Measurements from ENCODE around the gene ATAT1. TPM values are rescaled to one million over a fixed set of nuclear protein-coding genes. Genes with fewer than 3 reads are reported as not detected.

Gene ATAT1
- total RNA-seq, 1 experiment from 2014 or later: 13.1 TPM

DNA sequence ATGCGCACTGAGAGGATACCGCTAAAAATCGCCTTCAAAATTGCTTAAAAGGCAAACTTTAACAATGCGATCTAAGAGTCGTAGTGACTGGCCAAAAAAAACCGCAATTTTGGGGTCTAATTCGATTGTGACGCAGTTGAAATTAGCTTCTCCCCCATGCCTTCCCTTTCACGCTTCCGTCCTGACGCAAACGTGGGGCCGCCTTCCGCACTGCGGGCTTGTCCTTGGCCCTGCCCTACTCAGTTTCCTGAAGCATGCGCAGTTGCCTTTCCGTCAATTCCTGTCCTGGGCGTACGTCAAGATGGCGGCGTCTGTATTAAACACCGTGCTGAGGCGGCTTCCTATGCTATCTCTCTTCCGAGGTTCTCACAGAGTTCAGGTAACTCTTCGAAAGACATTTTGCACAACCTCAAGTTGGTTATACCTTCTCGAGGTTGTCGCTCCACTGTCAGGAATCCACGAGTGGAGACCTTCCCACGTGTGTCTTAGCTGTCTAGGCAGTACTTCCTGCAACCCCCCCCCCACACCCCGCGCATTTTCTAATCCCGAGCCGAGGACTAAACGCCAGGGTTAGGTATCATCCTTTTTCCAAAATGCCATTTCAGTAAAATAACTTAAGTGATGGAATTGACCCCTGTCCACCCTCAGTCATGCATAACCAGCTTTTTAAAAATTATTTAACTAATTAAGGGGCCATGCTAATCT, 9.0 kb upstream of the ATAT1 start, which contains the start of gene MRPS18B:
MRPS18B (plus strand) TSS at position 276 of the 705 bp plus-strand sequence; CDS start at position 302, 26 bp downstream.
- peaks cover 16% of the 10 kb centered on the region for H3K36me3 ChIP-seq (replicated peaks; ENCODE audit: control insufficient read depth, insufficient read depth, low read length)
- H3K4me3 ChIP-seq (ENCODE audit: insufficient read depth, low read depth, low read length): peak within 1 kb of the TSS; percentile 64
- H3K27me3 ChIP-seq (ENCODE audit: control insufficient read depth, insufficient read depth, low read length): no peaks in the 10 kb centered on the region
- peak; percentile 86 for DNase-seq

DNA sequence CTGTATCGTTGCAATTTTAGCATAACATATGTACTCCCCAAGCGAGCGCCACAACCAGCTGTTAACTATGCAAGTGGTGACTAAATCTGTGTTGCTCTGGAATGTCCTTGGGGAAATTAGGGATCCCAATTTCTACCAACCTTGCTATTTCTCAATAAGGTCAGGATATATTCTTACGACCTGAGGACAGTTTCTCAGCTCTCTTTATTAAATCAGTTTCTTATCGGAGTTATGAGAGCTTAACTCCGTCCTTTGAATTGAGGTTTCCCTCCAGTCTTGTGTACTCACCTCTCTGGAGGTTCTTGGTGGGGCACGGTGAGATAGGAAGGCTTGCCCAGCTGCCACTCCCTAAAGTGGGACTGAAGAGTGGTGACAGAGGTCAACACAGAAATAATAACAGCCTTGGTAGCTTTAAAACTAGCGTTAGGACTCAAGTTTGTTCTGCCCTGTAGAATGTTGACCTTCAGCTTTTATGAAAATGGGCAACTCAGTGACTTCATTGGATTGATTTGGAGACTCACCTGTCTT, 8.3 kb upstream of the ATAT1 start:
- H3K36me3 ChIP-seq (replicated peaks; ENCODE audit: control insufficient read depth, insufficient read depth, low read length): peaks cover 17% of the 10 kb centered on the region
- no peaks in the 10 kb centered on the region for H3K27me3 ChIP-seq (ENCODE audit: control insufficient read depth, insufficient read depth, low read length)
- H3K4me3 ChIP-seq (ENCODE audit: insufficient read depth, low read depth, low read length): peak overlapping the region; percentile 64
- no peak for DNase-seq

DNA sequence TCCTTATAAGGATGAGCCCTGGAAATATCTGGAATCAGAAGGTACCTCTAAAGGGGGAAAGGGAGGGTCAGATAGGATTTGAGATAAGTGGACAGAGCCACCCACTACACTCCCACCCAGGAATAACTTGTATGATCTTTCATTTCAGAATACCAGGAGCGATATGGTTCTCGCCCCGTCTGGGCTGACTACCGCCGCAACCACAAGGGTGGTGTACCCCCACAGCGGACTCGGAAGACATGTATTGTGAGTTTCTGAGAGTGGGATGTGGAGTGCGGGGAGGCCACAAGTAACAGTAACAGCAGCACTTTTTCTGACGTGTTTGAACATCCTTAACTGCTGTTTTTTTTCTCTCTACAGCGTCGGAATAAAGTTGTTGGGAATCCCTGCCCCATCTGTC, 7.1 kb upstream of the ATAT1 start:
- H3K36me3 ChIP-seq (replicated peaks; ENCODE audit: control insufficient read depth, insufficient read depth, low read length): peaks cover 19% of the 10 kb centered on the region
- DNase-seq: no peak
- H3K27me3 ChIP-seq (ENCODE audit: control insufficient read depth, insufficient read depth, low read length): no peaks in the 10 kb centered on the region
- H3K4me3 ChIP-seq (ENCODE audit: insufficient read depth, low read depth, low read length): no peak overlapping the region

DNA sequence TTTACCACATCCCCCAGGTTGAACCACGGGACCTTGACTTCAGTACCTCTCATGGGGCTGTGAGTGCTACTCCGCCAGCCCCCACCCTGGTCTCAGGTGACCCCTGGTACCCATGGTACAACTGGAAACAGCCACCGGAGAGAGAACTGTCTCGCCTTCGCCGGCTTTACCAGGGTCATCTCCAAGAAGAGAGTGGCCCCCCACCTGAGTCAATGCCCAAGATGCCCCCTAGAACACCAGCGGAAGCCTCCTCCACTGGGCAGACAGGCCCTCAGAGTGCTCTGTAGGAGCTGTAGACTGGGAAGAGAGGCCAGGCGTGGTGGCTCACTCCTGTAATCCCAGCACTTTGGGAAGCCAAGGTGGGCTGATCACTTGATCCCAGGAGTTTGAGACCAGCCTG, 1.2 kb upstream of the ATAT1 start:
- Histone ChIP-seq H3K27me3 (ENCODE audit: control insufficient read depth, insufficient read depth, low read length) (no peaks in the 10 kb centered on the region), H3K4me3 (ENCODE audit: insufficient read depth, low read depth, low read length) (no peak overlapping the region), H3K36me3 (replicated peaks; ENCODE audit: control insufficient read depth, insufficient read depth, low read length) (peaks cover 24% of the 10 kb centered on the region)
- DNase-seq: no peak

DNA sequence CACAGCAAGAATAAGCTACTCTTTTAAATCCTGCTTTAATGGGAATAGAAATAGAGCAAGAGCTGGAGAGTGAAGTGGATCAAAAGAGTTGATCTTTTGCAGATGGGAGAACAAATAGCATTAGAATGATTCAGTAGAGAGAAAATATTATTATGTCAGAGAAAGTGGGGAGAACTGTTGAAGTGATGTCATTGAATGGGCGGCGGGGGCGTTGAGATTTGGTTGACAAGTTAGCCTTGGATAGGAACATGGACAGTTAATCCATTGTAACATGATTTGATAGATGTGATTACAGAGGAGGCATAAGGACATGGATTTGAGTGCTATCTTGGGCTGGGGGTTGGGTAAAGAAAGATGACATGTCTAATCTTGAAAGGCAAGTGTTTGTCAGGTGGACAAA, 9.2 kb downstream of the ATAT1 start:
- H3K27me3 ChIP-seq (ENCODE audit: control insufficient read depth, insufficient read depth, low read length): no peaks in the 10 kb centered on the region
- no peak for DNase-seq
- peaks cover 12% of the 10 kb centered on the region for H3K36me3 ChIP-seq (replicated peaks; ENCODE audit: control insufficient read depth, insufficient read depth, low read length)
- H3K4me3 ChIP-seq (ENCODE audit: insufficient read depth, low read depth, low read length): no peak overlapping the region

DNA sequence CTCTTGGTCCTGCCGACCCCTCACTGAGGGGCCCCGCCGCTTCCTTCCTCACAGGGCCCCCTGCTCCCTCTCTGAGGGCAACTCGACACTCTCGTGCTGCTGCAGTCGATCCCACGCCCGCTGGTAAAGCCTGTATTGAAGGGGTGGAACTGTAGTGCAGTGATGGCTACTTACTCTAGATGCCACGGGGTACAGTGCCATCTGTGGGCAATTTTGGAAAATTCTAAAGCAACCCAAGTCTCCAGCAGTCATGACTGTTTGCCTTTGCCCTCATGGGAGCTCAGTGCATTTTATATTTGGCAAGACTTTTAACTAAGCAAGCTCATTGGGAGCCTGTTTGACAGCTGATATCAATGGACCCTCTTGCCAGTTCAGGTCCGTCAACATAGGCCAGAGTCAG, 13.8 kb downstream of the ATAT1 start:
- H3K36me3 ChIP-seq (replicated peaks; ENCODE audit: control insufficient read depth, insufficient read depth, low read length): peaks cover 8% of the 10 kb centered on the region
- H3K27me3 ChIP-seq (ENCODE audit: control insufficient read depth, insufficient read depth, low read length): no peaks in the 10 kb centered on the region
- no peak for DNase-seq
- no peak overlapping the region for H3K4me3 ChIP-seq (ENCODE audit: insufficient read depth, low read depth, low read length)

DNA sequence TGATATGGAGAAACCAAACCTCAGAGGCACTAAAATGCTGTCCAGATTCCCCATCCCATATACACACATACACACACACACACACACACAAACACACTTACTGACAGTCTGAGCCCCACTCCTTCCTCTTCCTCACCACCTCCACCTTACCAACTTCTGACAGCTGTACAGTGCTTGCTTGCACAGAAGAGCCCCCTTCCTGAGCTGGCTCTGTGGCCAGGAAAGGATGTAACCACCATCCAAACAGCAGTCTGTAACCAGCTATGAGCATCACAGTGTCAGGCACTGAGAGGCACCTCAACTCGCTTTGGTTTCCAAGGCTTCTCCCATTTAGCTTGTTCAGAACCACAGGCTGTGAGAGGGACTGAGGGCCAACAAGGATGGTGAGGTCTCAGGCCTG, 14.4 kb downstream of the ATAT1 start:
- DNase-seq: no peak
- Histone ChIP-seq H3K27me3 (ENCODE audit: control insufficient read depth, insufficient read depth, low read length) (no peaks in the 10 kb centered on the region), H3K36me3 (replicated peaks; ENCODE audit: control insufficient read depth, insufficient read depth, low read length) (peaks cover 8% of the 10 kb centered on the region), H3K4me3 (ENCODE audit: insufficient read depth, low read depth, low read length) (no peak overlapping the region)

DNA sequence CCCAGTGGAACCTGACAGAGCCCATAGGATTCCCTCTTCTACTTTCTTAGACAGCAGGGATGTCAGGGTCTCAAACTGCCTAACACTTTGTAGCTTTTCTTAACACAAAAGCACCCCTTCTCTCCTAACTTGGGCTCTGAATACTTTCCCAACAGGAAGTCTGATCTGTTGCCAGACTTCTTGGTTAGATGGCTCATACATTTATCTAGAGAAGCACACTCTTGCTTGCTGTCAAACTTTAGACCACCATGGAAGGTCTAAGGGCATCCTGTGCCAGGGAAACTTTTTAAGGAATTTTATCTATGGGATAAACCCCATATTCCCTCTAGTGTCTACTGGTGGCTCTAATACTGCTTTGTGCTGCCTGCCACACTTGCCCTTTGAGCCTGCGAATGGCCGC, 17.0 kb downstream of the ATAT1 start:
- no peak for DNase-seq
- H3K36me3 ChIP-seq (replicated peaks; ENCODE audit: control insufficient read depth, insufficient read depth, low read length): peaks cover 8% of the 10 kb centered on the region
- no peaks in the 10 kb centered on the region for H3K27me3 ChIP-seq (ENCODE audit: control insufficient read depth, insufficient read depth, low read length)
- H3K4me3 ChIP-seq (ENCODE audit: insufficient read depth, low read depth, low read length): no peak overlapping the region

DNA sequence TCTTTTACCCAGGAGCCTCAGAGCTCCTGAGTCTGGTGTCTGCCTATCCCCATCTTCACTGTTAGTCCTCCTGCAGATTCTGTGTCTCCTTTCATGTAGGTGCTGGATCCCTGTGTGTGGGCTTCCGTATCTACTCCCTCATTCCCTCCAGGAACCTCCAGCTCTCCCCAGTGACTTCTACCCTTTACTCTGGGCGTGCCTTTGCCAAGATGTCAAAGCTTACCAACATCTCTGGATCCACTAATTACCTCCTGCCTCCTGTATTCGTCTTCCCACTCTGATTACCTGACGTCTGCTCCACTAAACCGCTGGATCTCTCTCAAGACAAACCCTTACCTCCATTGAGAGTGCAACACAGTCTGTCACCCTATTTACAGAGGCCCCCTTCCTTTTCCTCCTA, 18.1 kb downstream of the ATAT1 start:
- Histone ChIP-seq H3K36me3 (replicated peaks; ENCODE audit: control insufficient read depth, insufficient read depth, low read length) (peaks cover 7% of the 10 kb centered on the region), H3K4me3 (ENCODE audit: insufficient read depth, low read depth, low read length) (no peak overlapping the region), H3K27me3 (ENCODE audit: control insufficient read depth, insufficient read depth, low read length) (no peaks in the 10 kb centered on the region)
- DNase-seq: no peak

DNA sequence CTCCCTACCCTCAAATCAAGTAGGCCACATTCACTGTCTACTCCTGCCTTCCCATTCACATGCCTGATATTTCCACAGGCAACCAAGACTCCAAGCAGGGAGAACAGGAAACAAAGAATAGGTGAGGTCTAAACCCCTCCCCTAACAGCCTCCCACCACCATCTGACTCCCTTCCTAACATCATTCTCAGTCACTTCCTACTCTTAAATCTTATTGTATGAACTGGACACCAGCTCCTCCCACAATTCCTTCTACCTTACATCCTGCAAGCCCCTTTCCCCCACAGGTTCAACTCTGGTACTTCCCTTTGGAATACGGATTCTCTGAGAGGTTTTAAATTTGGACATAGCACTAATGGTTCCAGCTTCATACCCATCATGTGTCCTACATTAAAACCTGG, 19.3 kb downstream of the ATAT1 start:
- no peak overlapping the region for H3K4me3 ChIP-seq (ENCODE audit: insufficient read depth, low read depth, low read length)

DNA sequence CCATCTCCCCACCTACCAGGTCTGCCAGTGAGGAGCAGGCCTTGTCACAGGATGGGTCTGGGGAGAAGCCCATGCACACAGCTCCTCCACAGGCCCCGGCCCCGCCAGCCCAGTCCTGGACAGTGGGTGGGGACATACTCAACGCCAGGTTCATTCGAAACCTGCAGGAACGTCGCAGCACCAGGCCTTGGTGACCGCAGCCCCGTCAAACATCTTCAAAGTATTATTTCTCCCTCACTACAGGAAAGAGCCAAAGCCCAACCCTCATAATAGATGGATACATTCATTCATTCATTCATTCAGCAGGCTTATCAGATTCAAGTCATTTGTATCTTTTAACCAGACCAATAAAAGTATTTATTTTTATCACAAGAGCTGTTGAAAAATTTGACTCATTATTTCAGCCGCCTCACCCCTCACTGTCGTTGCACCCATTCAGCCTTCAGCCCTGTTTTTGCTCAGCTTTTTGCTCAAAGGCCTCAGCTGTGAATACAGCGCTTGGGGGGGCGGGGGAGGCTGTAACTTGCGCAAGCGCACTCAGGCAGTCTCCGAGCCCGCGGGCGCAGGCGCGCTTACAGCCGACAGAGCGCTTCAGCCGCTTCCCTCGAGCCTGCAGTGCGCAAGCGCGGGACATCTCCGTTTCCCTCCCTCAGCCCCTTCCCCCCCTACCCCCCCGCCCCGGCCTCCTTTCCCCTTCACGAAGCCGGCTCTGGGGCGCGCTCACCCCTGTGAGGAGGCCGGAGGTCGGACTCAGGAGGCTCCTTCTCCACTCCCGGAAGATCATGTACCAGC, 20.0 kb downstream of the ATAT1 start, which contains the start of gene C6orf136:
C6orf136 (plus strand) TSS at position 684 of the 792 bp plus-strand sequence; CDS start at position 783, 99 bp downstream.
- H3K27me3 ChIP-seq (ENCODE audit: control insufficient read depth, insufficient read depth, low read length): no peaks in the 10 kb centered on the region
- DNase-seq: peak; percentile 99
- peaks cover 4% of the 10 kb centered on the region for H3K36me3 ChIP-seq (replicated peaks; ENCODE audit: control insufficient read depth, insufficient read depth, low read length)
- peak within 1 kb of the TSS; percentile 99 for H3K4me3 ChIP-seq (ENCODE audit: insufficient read depth, low read depth, low read length)

More for the DNA sequence above, 19.3 kb downstream of the ATAT1 start:
- no peaks in the 10 kb centered on the region for H3K27me3 ChIP-seq (ENCODE audit: control insufficient read depth, insufficient read depth, low read length)
- no peak for DNase-seq
- peaks cover 7% of the 10 kb centered on the region for H3K36me3 ChIP-seq (replicated peaks; ENCODE audit: control insufficient read depth, insufficient read depth, low read length)

DNA sequence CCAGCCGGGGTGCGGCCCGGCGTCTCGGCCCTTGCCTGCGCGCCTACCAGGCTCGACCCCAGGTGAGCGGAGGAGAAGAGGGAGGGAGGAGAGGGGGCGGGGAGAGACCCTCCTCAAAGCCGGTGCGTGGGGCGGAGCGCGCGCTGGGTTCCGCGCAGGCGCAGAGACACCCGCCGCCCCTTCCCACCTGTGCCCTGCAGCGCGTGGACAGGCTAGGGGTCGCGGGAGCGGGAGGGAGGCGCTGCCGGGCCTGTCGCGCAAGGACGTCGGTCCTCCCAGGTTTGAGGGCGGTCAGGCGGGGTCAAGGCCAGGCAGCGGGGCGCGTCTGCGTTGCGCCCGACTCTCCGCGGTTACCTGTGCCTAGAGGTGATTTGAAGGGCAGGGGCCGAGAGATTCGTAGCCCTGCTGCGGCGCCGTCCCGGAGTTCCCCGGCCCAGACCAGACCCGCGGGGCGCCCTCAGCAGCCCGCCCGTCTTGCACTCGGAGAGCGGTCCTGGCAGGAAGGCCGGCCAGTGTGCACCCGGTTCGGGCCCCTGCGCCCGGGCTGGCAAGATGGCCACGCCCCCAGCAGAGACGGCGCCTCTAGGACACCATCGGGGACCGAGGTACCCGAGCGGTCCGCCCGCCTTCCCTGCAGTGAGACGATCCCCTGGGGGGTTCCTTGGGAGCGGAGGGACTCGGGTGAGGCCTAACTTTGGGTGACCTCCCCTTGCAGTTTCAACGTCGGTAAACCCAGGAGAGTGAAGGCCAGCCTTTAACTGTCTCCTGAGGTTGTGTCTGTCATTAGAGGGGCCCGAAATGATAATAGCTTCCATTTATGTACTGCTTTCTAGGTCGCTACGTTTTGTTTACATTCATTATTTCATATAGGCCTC, 20.8 kb downstream of the ATAT1 start:
- no peaks in the 10 kb centered on the region for H3K27me3 ChIP-seq (ENCODE audit: control insufficient read depth, insufficient read depth, low read length)
- DNase-seq: peak; percentile 98
- peak overlapping the region; percentile 99 for H3K4me3 ChIP-seq (ENCODE audit: insufficient read depth, low read depth, low read length)
- H3K36me3 ChIP-seq (replicated peaks; ENCODE audit: control insufficient read depth, insufficient read depth, low read length): peaks cover 7% of the 10 kb centered on the region

DNA sequence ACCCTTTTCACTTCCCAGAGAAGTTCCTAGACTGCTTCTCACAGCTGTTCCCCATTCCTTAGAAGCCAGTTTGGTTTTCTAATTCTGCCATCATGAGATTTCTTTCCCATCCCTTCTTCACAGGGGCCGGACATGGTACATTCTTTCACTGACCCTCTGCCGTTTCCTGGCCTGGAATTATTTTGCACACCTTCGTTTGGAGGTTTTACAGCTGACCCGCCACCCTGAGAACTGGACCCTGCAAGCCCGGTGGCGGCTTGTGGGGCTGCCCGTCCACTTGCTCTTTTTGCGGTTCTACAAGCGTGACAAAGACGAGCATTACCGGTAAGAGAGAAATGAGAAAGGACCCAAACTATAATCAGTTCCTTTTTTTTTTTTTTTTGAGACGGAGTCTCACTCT, 24.5 kb downstream of the ATAT1 start:
- Histone ChIP-seq H3K36me3 (replicated peaks; ENCODE audit: control insufficient read depth, insufficient read depth, low read length) (peaks cover 31% of the 10 kb centered on the region), H3K4me3 (ENCODE audit: insufficient read depth, low read depth, low read length) (no peak overlapping the region), H3K27me3 (ENCODE audit: control insufficient read depth, insufficient read depth, low read length) (no peaks in the 10 kb centered on the region)
- no peak for DNase-seq

All from H7 (cell line).